Right lung (tissue), 5 donors: ENCODE data around the gene SLU7. TPM values are rescaled to one million over a fixed set of nuclear protein-coding genes. Genes with fewer than 3 reads are reported as not detected.

Experiments used
- DNase-seq, 2 donors: peaks; one replicate each; pipeline ENCODE4 v3.0.0-alpha.2; 2013
- polyA plus RNA-seq, 5 donors: library from polyadenylated mRNA; unstranded; fragments of 120-200 nt; gene quantifications; one replicate each; pipeline versions ENCODE4 v1.2.1 to v1.2.3, GENCODE V29; 2013; ENCODE audit warnings: inconsistent platforms in 1 of 5, low replicate concordance in 1 of 5; ENCODE audit not compliant: insufficient read length in 5 of 5, insufficient read depth in 1 of 5

Gene SLU7
- polyA plus RNA-seq, 5 donors = 45.0 to 72.6 (median 52.4) TPM

GRCh38 chr5:160420331-160420610 is 1.4 kb upstream of the SLU7 start:
- DNase-seq = no peak

- no peak for DNase-seq
These were observed 813 bp upstream of the SLU7 start for GRCh38 chr5:160419458-160420330.

GRCh38 chr5:160399402-160400353 is 19.2 kb downstream of the SLU7 start, which contains the start of gene FAM200C:
Gene FAM200C (minus strand): TSS chr5:160400054. CDS start chr5:160395490, 4,564 bp downstream.
- DNase-seq = peak; percentile 92 to 93

- DNase-seq = no peak
These were observed 20.1 kb downstream of the SLU7 start for GRCh38 chr5:160398806-160399205.

- no peak for DNase-seq
These were observed 21.4 kb downstream of the SLU7 start for GRCh38 chr5:160397492-160397891.

- no peak for DNase-seq
These were observed 23.8 kb downstream of the SLU7 start for GRCh38 chr5:160395111-160395510.

- no peak for DNase-seq
These were observed 27.8 kb downstream of the SLU7 start for GRCh38 chr5:160390787-160391696.

GRCh38 chr5:160387445-160387844 is 31.4 kb downstream of the SLU7 start:
- no peak for DNase-seq

- DNase-seq = no peak
These were observed 33.4 kb downstream of the SLU7 start for GRCh38 chr5:160385496-160385895.

- no peak for DNase-seq
These were observed 34.2 kb downstream of the SLU7 start for GRCh38 chr5:160384681-160385080.

GRCh38 chr5:160382346-160382745 is 36.5 kb downstream of the SLU7 start:
- no peak for DNase-seq

GRCh38 chr5:160380041-160380440 is 38.8 kb downstream of the SLU7 start:
- DNase-seq = no peak

- no peak for DNase-seq
These were observed 39.4 kb downstream of the SLU7 start for GRCh38 chr5:160379511-160379910.

- no peak for DNase-seq
These were observed 40.6 kb downstream of the SLU7 start for GRCh38 chr5:160378330-160378729.

GRCh38 chr5:160377651-160378050 is 41.2 kb downstream of the SLU7 start:
- DNase-seq = no peak

GRCh38 chr5:160376416-160376815 is 42.5 kb downstream of the SLU7 start:
- no peak for DNase-seq

- DNase-seq = no peak
These were observed 43.2 kb downstream of the SLU7 start for GRCh38 chr5:160375701-160376100.

GRCh38 chr5:160375166-160375565 is 43.7 kb downstream of the SLU7 start:
- DNase-seq = no peak

- DNase-seq = no peak
These were observed 47.6 kb downstream of the SLU7 start for GRCh38 chr5:160371294-160371693.

GRCh38 chr5:160370713-160371034 is 48.2 kb downstream of the SLU7 start:
- no peak for DNase-seq

GRCh38 chr5:160369990-160370712 is 48.7 kb downstream of the SLU7 start, which contains the start of gene C1QTNF2:
Gene C1QTNF2 (minus strand): TSS chr5:160370626. CDS start chr5:160355011, 15,615 bp downstream.
- peak; percentile 72 to 76 for DNase-seq
